Measurements from ENCODE around the gene ARHGEF5.
"Not testable (repeated sequence)": the region's sequence is repeated elsewhere in the genome, so short reads cannot be mapped to it uniquely, and the experiment has no call there.

The ARHGEF5 gene

DNA sequence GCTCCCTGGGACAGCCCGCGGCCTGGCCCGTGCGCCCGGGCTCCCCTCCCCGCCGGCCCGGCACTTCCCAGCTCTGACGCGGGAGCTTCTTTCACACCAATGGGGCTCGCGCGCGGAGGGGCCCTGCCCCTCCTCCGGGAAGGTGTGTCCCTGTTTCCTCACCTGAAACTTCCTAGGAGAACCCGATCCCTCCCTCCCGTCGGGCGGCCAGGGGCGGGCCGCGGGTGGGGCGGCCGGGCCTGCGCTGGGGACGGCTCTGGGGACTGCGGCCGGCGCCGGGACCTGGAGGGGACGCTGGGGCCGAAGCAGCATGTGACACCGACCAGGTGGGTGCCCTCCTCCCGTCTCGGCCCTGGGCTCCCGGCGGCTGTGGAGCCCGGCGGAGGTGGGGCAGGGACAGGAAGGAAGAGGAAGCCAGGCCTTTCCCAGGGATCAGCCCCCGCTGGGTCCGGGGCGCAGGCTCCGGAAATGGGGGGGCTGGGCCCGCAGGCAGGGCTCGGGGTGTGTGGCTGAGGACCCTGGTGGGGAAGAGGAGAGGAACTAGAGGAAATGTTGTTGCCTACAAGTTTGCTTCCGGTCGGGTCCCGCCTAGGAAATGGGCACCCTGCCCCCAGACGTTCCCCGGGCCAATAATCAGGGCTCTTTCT lies at the start of gene ARHGEF5:
Gene ARHGEF5 (plus strand): TSS at position 227 of the 647 bp plus-strand sequence. CDS start 7,268 bp downstream, outside the sequence.
- DNase-seq (ENCODE audit: low read depth in 2 of 2, low spot score in 1 of 2), result not testable (repeated sequence)

- not testable (repeated sequence) for DNase-seq (ENCODE audit: low read depth in 2 of 2, low spot score in 1 of 2)
These were observed 45.5 kb upstream of the ARHGEF5 start for GRCh38 chr7:144309702-144310101.

GRCh38 chr7:144311218-144311617 lies 44.0 kb upstream of the ARHGEF5 start:
- DNase-seq (ENCODE audit: low read depth in 2 of 2, low spot score in 1 of 2), result not testable (repeated sequence)

- DNase-seq (ENCODE audit: low read depth in 2 of 2, low spot score in 1 of 2), result not testable (repeated sequence)
These were observed 43.2 kb upstream of the ARHGEF5 start, which contains the start of gene OR2A1 for GRCh38 chr7:144311872-144312469. OR2A1 (plus strand) TSS chr7:144312419; CDS start chr7:144318125, 5,706 bp downstream.

DNA sequence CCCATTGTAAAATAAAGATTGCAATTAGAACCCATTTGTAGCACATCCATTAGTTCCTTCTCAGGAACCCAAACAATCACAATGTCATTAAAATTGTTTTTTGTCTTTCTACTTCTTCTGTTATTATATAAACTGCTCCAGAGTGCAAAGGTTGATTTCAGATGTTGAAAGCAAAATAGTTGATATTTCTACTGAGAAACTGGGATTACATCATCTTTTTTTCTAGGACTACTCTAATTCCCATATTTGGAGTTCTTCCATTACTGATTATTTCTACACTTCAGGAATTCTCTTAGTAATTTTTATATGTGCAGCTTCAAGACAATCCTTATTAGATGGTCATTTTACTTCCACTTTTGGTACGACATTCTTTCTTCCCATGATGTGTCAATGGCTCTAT lies 37.7 kb upstream of the ARHGEF5 start:
- not testable (repeated sequence) for DNase-seq (ENCODE audit: low read depth in 2 of 2, low spot score in 1 of 2)

DNA sequence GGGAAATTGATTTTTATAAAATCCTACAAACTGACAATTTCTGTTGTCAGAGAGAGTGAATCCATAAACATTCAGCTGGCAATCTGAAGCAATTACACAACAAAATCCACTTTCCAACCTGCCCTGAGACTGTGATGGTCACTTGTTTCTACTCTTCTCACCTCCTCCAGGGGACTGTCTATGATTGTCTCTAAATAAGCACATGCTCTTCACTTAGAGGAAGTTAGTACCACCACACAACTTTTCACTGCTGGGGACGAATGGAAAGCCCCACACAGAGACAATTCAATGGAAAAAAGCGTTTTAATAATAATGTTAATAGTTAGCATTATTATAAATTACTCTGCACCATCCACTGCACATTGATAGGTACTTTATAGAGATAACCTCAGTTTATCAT lies 35.7 kb upstream of the ARHGEF5 start:
- not testable (repeated sequence) for DNase-seq (ENCODE audit: low read depth in 2 of 2, low spot score in 1 of 2)

- DNase-seq (ENCODE audit: low read depth in 2 of 2, low spot score in 1 of 2), result not testable (repeated sequence)
These were observed 33.5 kb upstream of the ARHGEF5 start for GRCh38 chr7:144321677-144322206.

DNA sequence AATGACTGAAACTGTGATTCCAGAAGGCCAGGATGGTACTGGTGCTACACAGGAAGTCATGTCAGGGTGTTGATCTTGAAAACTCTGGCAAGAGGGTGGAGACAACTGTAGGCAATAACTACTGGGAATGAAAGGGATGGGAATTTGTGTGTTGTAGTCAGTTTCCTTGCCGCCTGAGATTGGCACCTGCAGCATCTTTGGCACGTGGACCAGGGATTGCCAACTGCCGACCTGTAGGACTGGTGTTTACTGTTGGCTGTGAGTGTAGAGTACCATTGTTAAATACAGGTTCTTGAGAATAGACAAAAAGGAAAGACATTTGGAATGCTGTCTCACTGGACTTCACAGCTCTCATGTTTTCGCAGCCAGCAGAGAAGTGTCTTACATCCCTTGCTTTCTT lies 31.8 kb upstream of the ARHGEF5 start:
- DNase-seq (ENCODE audit: low read depth in 2 of 2, low spot score in 1 of 2), result not testable (repeated sequence)

GRCh38 chr7:144325868-144326267 lies 29.3 kb upstream of the ARHGEF5 start:
- not testable (repeated sequence) for DNase-seq (ENCODE audit: low read depth in 2 of 2, low spot score in 1 of 2)

GRCh38 chr7:144330044-144330443 lies 25.2 kb upstream of the ARHGEF5 start:
- not testable (repeated sequence) for DNase-seq (ENCODE audit: low read depth in 2 of 2, low spot score in 1 of 2)

DNA sequence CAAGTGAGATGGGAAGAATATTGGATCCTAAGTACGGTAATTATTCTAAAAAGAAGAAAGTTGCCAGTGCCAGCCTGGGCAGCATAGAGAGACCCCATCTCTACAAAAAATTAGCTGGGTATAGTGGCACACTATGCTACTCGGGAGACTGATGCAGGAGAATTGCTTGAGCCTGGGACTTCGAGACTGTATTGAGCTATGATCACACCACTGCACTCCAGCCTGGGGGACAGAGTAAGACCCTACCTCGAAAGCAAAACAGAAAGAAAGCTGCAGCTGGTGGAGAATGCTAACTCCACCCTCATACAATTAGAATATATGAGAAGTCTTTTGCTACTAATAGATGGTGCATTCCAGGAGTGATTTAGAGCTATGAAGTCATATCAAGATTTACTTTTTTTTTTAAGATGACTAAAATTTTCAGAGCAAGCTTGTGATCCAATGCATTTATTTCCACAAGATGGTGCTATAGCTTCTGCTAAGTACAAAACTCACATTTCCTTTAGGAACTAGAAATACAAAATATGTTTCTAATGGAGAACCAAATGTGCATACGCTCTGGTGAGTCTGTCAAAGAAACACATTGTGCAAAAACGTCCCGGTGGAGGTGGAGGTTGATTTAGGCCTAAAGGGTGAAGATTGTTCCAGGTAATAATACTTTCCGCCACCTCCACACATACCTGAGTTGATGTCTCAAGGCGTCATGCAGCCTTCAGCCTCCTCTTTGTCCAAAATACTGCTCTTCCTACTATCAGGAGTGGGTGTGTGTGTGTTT lies 23.8 kb upstream of the ARHGEF5 start:
- DNase-seq (ENCODE audit: low read depth in 2 of 2, low spot score in 1 of 2), result not testable (repeated sequence)

- not testable (repeated sequence) for DNase-seq (ENCODE audit: low read depth in 2 of 2, low spot score in 1 of 2)
These were observed 23.3 kb upstream of the ARHGEF5 start for GRCh38 chr7:144331996-144332288.

DNA sequence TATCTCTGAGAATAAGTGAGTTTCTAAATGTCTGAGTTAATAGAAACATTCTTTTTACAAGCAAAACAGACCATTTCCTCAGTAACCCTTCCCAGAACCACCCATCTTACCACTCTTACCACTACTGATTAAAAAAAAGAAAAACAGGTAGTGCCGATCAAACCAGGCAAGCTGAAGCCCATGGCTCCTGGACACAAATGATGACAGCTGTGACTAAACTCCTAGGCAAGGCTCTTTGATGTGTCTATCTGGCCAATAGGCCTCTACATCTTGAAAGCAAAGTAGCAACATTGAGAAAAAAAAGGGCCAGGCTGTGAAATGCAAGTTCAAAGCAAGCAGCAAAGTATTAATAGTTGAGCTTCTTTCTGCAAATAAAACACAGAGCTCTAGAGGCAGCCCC lies 6.6 kb upstream of the ARHGEF5 start:
- DNase-seq (ENCODE audit: low read depth in 2 of 2, low spot score in 1 of 2), result not testable (repeated sequence)

- DNase-seq (ENCODE audit: low read depth in 2 of 2, low spot score in 1 of 2), result not testable (repeated sequence)
These were observed 3.5 kb upstream of the ARHGEF5 start for GRCh38 chr7:144351667-144352066.

GRCh38 chr7:144356185-144356584 lies 983 bp downstream of the ARHGEF5 start:
- DNase-seq (ENCODE audit: low read depth in 2 of 2, low spot score in 1 of 2), result not testable (repeated sequence)

DNA sequence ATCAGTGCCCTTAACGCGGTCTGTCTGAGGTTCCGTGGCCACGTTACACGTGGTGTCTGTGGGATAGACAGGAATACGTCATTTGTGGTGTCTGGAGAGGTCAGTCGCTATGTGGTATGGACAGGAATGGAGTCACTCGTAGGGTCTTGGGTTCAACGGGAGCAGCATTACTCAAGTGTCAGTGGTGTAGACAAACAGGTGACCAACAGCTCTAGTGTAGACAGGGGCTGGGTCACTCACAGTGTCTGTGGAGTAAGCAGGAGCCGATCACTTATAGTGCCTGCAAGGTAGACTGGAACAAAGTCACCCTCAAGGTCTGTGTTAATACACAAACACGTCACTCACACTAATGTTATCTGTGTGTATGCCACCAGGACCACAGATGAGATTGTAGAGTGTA lies 1.7 kb downstream of the ARHGEF5 start:
- DNase-seq (ENCODE audit: low read depth in 2 of 2, low spot score in 1 of 2), result not testable (repeated sequence)

DNA sequence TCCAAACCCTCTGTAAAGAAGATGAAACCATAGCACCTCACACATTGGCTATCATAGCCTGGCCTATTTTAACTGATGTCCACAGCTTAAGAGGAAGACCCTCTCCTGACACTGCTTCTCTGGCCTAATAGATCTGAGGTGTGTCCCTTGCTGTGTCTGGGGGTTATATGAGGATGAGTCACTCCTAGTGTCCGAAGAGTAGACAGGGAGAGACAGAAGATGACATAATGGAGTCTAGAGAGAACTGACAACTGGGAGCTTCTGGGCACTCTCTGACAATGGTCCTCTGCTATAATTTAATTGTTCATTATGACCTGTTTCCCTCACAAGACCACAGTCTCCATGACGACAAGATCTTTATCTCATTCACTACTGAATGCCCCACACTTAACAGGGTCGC lies 6.9 kb downstream of the ARHGEF5 start:
- DNase-seq (ENCODE audit: low read depth in 2 of 2, low spot score in 1 of 2), result not testable (repeated sequence)

GRCh38 chr7:144365523-144365922 lies 10.3 kb downstream of the ARHGEF5 start:
- not testable (repeated sequence) for DNase-seq (ENCODE audit: low read depth in 2 of 2, low spot score in 1 of 2)

DNA sequence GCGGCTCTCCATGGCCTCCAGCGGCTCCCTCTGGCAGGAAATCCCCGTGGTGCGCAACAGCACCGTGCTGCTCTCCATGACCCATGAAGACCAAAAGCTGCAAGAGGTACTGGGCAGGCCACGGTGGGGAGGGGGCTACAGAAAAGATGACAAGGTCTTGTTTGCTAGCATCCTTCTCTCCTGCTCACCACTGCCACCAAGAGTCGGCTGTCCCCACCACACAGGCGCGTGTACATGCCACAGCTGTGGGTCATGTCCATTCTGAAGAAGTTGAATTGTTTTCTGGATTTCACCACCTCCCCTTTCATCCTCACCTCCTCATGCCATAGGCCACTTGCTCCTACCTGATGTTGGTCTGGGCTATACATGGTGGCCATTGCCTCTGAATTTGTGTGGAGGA lies 12.0 kb downstream of the ARHGEF5 start:
- DNase-seq (ENCODE audit: low read depth in 2 of 2, low spot score in 1 of 2), result not testable (repeated sequence)

- DNase-seq (ENCODE audit: low read depth in 2 of 2, low spot score in 1 of 2), result not testable (repeated sequence)
These were observed 14.0 kb downstream of the ARHGEF5 start for GRCh38 chr7:144369221-144369620.

DNA sequence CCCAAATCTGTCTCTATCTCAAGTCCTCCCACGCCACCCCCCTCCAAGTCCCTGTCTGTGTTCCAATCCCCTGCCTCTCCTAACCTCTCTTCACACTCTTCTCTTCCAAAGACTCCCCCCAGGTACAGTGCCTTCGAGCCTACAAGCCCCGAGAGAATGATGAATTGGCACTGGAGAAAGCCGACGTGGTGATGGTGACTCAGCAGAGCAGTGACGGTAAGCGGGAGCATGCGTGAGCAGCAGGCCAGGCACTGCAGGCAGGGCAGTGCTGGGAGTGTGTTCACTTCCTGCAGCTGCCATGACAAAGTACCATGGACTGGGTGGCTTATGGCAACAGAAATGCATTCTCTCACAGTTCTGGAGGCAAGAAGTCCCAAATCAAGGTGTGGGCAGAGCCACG lies 23.4 kb downstream of the ARHGEF5 start:
- no peak for DNase-seq (ENCODE audit: low read depth in 2 of 2, low spot score in 1 of 2)

Measured in stimulated activated CD8-positive, alpha-beta memory T cell treated with anti-CD3 and anti-CD28 coated beads, Interleukin-4, amount 100 ng/mL, for 1 hour (primary cell).